Measurements from ENCODE around the gene SLC22A3.

The SLC22A3 gene

GRCh38 chr6:160331753-160332152, 16.4 kb upstream of the SLC22A3 start:
- POLR2A ChIA-PET, result no interaction called here
- CTCF ChIA-PET, result no interaction called here
- no peak for DNase-seq (ENCODE audit: extremely low spot score)
- TF ChIP-seq CTCF (IDR thresholded peaks at IDR 0.05; ENCODE audit: control extremely low read depth, extremely low read depth, low read depth, missing control alignments), result no peak

GRCh38 chr6:160333101-160333500, 15.1 kb upstream of the SLC22A3 start:
- ChIA-PET POLR2A (no interaction called here), CTCF (interaction anchor here (1.4 kb wide), 1 partner anchor 14 kb away, joined by 6 read pairs; no protein-coding TSS in a partner anchor)
- no peak for TF ChIP-seq CTCF (IDR thresholded peaks at IDR 0.05; ENCODE audit: control extremely low read depth, extremely low read depth, low read depth, missing control alignments)
- DNase-seq (ENCODE audit: extremely low spot score), result no peak

GRCh38 chr6:160333841-160334240, 14.3 kb upstream of the SLC22A3 start:
- TF ChIP-seq CTCF (IDR thresholded peaks at IDR 0.05; ENCODE audit: control extremely low read depth, extremely low read depth, low read depth, missing control alignments), result no peak
- CTCF ChIA-PET, result no interaction called here
- DNase-seq (ENCODE audit: extremely low spot score), result no peak
- POLR2A ChIA-PET, result no interaction called here

GRCh38 chr6:160336200-160336599, 12.0 kb upstream of the SLC22A3 start:
- CTCF ChIA-PET, result interaction anchor here (1.0 kb wide), 1 partner anchor 9 kb away, joined by 3 read pairs; no protein-coding TSS in a partner anchor

GRCh38 chr6:160337301-160337700, 10.9 kb upstream of the SLC22A3 start:
- TF ChIP-seq CTCF (IDR thresholded peaks at IDR 0.05; ENCODE audit: control extremely low read depth, extremely low read depth, low read depth, missing control alignments), result no peak

More at GRCh38 chr6:160336200-160336599, 12.0 kb upstream of the SLC22A3 start:
- no peak for DNase-seq (ENCODE audit: extremely low spot score)
- POLR2A ChIA-PET, result no interaction called here
- TF ChIP-seq CTCF (IDR thresholded peaks at IDR 0.05; ENCODE audit: control extremely low read depth, extremely low read depth, low read depth, missing control alignments), result no peak

DNA sequence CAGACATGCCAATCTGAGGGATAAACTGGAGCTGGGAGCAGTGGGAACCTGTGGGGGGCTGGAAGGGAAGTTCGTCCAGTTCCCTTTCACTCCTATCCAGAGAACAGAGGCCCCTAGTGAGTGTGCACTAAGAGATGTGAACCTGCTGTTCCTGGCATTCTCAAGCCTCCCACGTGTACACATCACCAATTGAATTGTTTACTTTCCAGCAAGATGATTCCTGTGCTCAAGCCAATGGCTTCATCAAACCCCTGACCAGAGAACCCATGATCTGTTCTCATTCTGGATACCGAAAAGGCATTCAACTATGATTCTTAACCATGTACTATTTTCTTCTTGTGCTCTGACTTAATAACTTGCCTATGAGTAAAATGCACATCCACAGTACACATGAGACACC, 10.2 kb upstream of the SLC22A3 start:
- CTCF ChIA-PET, result no interaction called here
- POLR2A ChIA-PET, result no interaction called here
- no peak for TF ChIP-seq CTCF (IDR thresholded peaks at IDR 0.05; ENCODE audit: control extremely low read depth, extremely low read depth, low read depth, missing control alignments)
- no peak for DNase-seq (ENCODE audit: extremely low spot score)

More at GRCh38 chr6:160337301-160337700, 10.9 kb upstream of the SLC22A3 start:
- ChIA-PET CTCF (no interaction called here), POLR2A (no interaction called here)
- no peak for DNase-seq (ENCODE audit: extremely low spot score)

DNA sequence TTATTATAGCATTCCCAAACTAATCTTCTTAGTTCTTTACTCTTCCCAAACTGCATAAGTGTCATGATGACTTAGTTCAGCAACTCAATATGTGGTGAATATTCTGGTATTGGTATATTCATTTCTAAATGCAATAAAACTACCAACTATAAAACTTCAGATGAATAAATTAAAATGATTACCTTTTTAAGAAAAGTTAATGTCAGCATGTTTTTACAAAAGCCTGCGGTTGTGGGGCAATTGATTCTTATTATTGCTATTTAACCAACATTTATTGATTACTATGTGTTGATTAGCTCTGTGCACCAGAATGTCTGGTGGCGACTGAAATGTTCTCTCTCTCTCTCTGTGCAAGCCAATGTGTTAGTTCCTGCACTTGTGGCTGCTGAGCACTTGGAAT, 5.0 kb upstream of the SLC22A3 start:
- DNase-seq (ENCODE audit: extremely low spot score), result no peak
- POLR2A ChIA-PET, result no interaction called here
- CTCF ChIA-PET, result no interaction called here
- no peak for TF ChIP-seq CTCF (IDR thresholded peaks at IDR 0.05; ENCODE audit: control extremely low read depth, extremely low read depth, low read depth, missing control alignments)

Measured in GM10248 (cell line).